Forelimb muscle (tissue), 1 donor: Measurements from ENCODE around the gene SCAMP2. TPM values are rescaled to one million over a fixed set of nuclear protein-coding genes. Genes with fewer than 3 reads are reported as not detected.

Experiments
- DNase-seq: peaks from one replicate; pipeline ENCODE4 v3.0.0-alpha.2; 2013; ENCODE audit warnings: low read depth
- polyA plus RNA-seq: library from polyadenylated mRNA; unstranded; fragments of 120-200 nt; gene quantifications from one replicate; pipeline ENCODE4 v1.2.1, GENCODE V29; 2013; ENCODE audit not compliant: insufficient read length

SCAMP2 gene
- polyA plus RNA-seq, 1 donor: 48.0 TPM

- no peak for DNase-seq
These were observed 51.9 kb downstream of the SCAMP2 start for GRCh38 chr15:74821091-74821789.

GRCh38 chr15:74820056-74820455 lies 53.1 kb downstream of the SCAMP2 start:
- DNase-seq: no peak

GRCh38 chr15:74817370-74817737 lies 55.8 kb downstream of the SCAMP2 start:
- no peak for DNase-seq

GRCh38 chr15:74816624-74817369 lies 56.4 kb downstream of the SCAMP2 start:
- DNase-seq: no peak

- DNase-seq: no peak
These were observed 57.2 kb downstream of the SCAMP2 start for GRCh38 chr15:74815961-74816360.

- no peak for DNase-seq
These were observed 57.8 kb downstream of the SCAMP2 start for GRCh38 chr15:74815121-74815934.

GRCh38 chr15:74812533-74812932 lies 60.6 kb downstream of the SCAMP2 start, which contains the start of gene LMAN1L:
LMAN1L (plus strand) TSS chr15:74812835; CDS start chr15:74812855, 20 bp downstream.
- DNase-seq: no peak

- DNase-seq: no peak
These were observed 63.2 kb downstream of the SCAMP2 start for GRCh38 chr15:74809956-74810355.

GRCh38 chr15:74809242-74809641 lies 63.9 kb downstream of the SCAMP2 start:
- no peak for DNase-seq

- DNase-seq: no peak
These were observed 64.3 kb downstream of the SCAMP2 start for GRCh38 chr15:74808840-74809229.

- no peak for DNase-seq
These were observed 64.9 kb downstream of the SCAMP2 start for GRCh38 chr15:74808078-74808839.

GRCh38 chr15:74807282-74807681 lies 65.9 kb downstream of the SCAMP2 start:
- no peak for DNase-seq

GRCh38 chr15:74804935-74805334 lies 68.2 kb downstream of the SCAMP2 start:
- DNase-seq: no peak

- no peak for DNase-seq
These were observed 70.2 kb downstream of the SCAMP2 start for GRCh38 chr15:74802862-74803447.

- no peak for DNase-seq
These were observed 70.9 kb downstream of the SCAMP2 start for GRCh38 chr15:74802290-74802689.

- no peak for DNase-seq
These were observed 71.7 kb downstream of the SCAMP2 start for GRCh38 chr15:74801311-74801997.

GRCh38 chr15:74800559-74801094 lies 72.5 kb downstream of the SCAMP2 start:
- no peak for DNase-seq

GRCh38 chr15:74799856-74800558 lies 73.2 kb downstream of the SCAMP2 start:
- no peak for DNase-seq

GRCh38 chr15:74799255-74799855 lies 73.8 kb downstream of the SCAMP2 start:
- no peak for DNase-seq
